H1 (cell line): Measurements from ENCODE around the gene LOX. TPM values are rescaled to one million over a fixed set of nuclear protein-coding genes. Genes with fewer than 3 reads are reported as not detected.

ENCODE experiments used
- CTCF ChIA-PET: fragments of 300-600 bp; sonication (Branson Sonifier 250); formaldehyde crosslinking; loops from one replicate; lab custom pipeline; 2021; ENCODE audit not compliant: partially characterized antibody; lab: Charles Lee
- POLR2A ChIA-PET: fragments of 300-600 bp; sonication (Branson Sonifier 250); formaldehyde crosslinking; loops from one replicate; lab custom pipeline; 2021; ENCODE audit warnings: inconsistent platforms; ENCODE audit not compliant: partially characterized antibody; lab: Charles Lee
- DNase-seq, 2 experiments: peaks; one replicate each; pipeline versions ENCODE4 v3.0.0 to v3.0.0-alpha.2; 2010 to 2022; ENCODE audit warnings: low spot score in 2 of 2, low read depth in 1 of 2, mixed read lengths in 1 of 2
- FAIRE-seq: peaks from 2 replicates; lab custom pipeline; 2011; peaks lifted over from hg19 to GRCh38; lab: Jason Lieb, UNC
- H2AFZ ChIP-seq: 2 replicates; pipeline ENCODE4 v1.8.1; 2012; ENCODE audit warnings: low read length, inconsistent platforms
- H2AK5ac ChIP-seq: 2 replicates; pipeline ENCODE4 v1.6.1; 2013; ENCODE audit warnings: low read depth, low read length
- H2BK120ac ChIP-seq: replicated peaks from 2 replicates; pipeline ENCODE3; 2013; ENCODE audit warnings: low read depth, low read length, inconsistent platforms
- H2BK12ac ChIP-seq: 2 replicates; pipeline ENCODE4 v1.6.1; 2013; ENCODE audit warnings: low read depth, low read length
- H2BK15ac ChIP-seq: 2 replicates; pipeline ENCODE4 v1.6.1; 2013; ENCODE audit warnings: low read length
- H2BK20ac ChIP-seq: 2 replicates; pipeline ENCODE4 v1.6.1; 2013; ENCODE audit warnings: low read length
- H2BK5ac ChIP-seq: 2 replicates; pipeline ENCODE4 v1.6.1; 2013; ENCODE audit warnings: low read depth, low read length
- H3K14ac ChIP-seq: 2 replicates; pipeline ENCODE4 v1.6.1; 2013; ENCODE audit warnings: inconsistent platforms; ENCODE audit not compliant: insufficient read length
- H3K18ac ChIP-seq: 2 replicates; pipeline ENCODE4 v1.6.1; 2013; ENCODE audit warnings: low read length; ENCODE audit errors: extremely low read depth
- H3K23ac ChIP-seq: 2 replicates; pipeline ENCODE4 v1.6.1; 2013; ENCODE audit warnings: inconsistent platforms; ENCODE audit not compliant: insufficient read length
- H3K23me2 ChIP-seq: 2 replicates; pipeline ENCODE4 v1.6.1; 2013; ENCODE audit warnings: low read depth, low read length
- H3K27ac ChIP-seq: 2 replicates; pipeline ENCODE4 v1.6.1; 2011; ENCODE audit warnings: low read depth, low read length, inconsistent platforms
- H3K27me3 ChIP-seq, 4 experiments: replicated peaks in 1 of 4; 1 replicate in 1 of 4; 2 replicates in 3 of 4; pipeline versions ENCODE4 v1.6.1 to v1.8.1; 2011 to 2013; ENCODE audit warnings: low read length in 3 of 4, mild to moderate bottlenecking in 3 of 4, inconsistent platforms in 2 of 4, mixed read lengths in 2 of 4, moderate library complexity in 1 of 4; ENCODE audit not compliant: control insufficient read depth in 3 of 4, insufficient read depth in 3 of 4; ENCODE audit errors: extremely low read depth in 1 of 4
- H3K36me3 ChIP-seq, 4 experiments: 2 replicates each; pipeline versions ENCODE4 v1.6.1 to v1.8.1; 2011 to 2013; ENCODE audit warnings: mild to moderate bottlenecking in 4 of 4, low read length in 3 of 4, moderate library complexity in 2 of 4, control low read depth in 1 of 4, inconsistent platforms in 1 of 4; ENCODE audit not compliant: insufficient read depth in 4 of 4, control insufficient read depth in 2 of 4
- H3K4ac ChIP-seq: replicated peaks from 2 replicates; pipeline ENCODE3; 2013; ENCODE audit warnings: low read length, low read depth, mixed read lengths, inconsistent platforms; ENCODE audit not compliant: insufficient read length
- H3K4me1 ChIP-seq, 4 experiments: replicated peaks in 1 of 4; 1 replicate in 1 of 4; 2 replicates in 3 of 4; pipeline versions ENCODE4 v1.6.1 to v1.8.1; 2011 to 2013; ENCODE audit warnings: low read length in 3 of 4, inconsistent platforms in 2 of 4, mixed read lengths in 1 of 4; ENCODE audit not compliant: insufficient read depth in 4 of 4, control insufficient read depth in 3 of 4
- H3K4me2 ChIP-seq, 2 experiments: 2 replicates each; pipeline versions ENCODE4 v1.6.1 to v1.8.1; 2011 to 2013; ENCODE audit warnings: low read depth in 2 of 2, low read length in 2 of 2, control low read depth in 1 of 2, inconsistent platforms in 1 of 2, mild to moderate bottlenecking in 1 of 2; ENCODE audit not compliant: insufficient read depth in 1 of 2
- H3K4me3 ChIP-seq, 4 experiments: fragments of 200-600, 300-600 bp in 1 of 4; sonication (generic), shearing (Covaris generic), sonication (Bioruptor Twin) in 1 of 4; 2 replicates each; pipeline versions ENCODE4 v1.5.1 to v1.8.1; 2011 to 2016; ENCODE audit warnings: low read length in 4 of 4, low read depth in 3 of 4, control low read depth in 2 of 4, inconsistent platforms in 2 of 4, mild to moderate bottlenecking in 2 of 4, mixed read lengths in 1 of 4, moderate library complexity in 1 of 4; ENCODE audit not compliant: insufficient read depth in 2 of 4; ENCODE audit errors: extremely low read depth in 1 of 4
- H3K56ac ChIP-seq: replicated peaks from 2 replicates; pipeline ENCODE3; 2013; ENCODE audit warnings: low read depth, mild to moderate bottlenecking, mixed read lengths, low read length, inconsistent platforms; ENCODE audit not compliant: insufficient read length
- H3K79me1 ChIP-seq: 2 replicates; pipeline ENCODE4 v1.6.1; 2013; ENCODE audit warnings: low read depth, low read length, control low read depth
- H3K79me2 ChIP-seq, 2 experiments: 2 replicates each; pipeline versions ENCODE4 v1.6.1 to v1.8.1; 2012 to 2013; ENCODE audit warnings: low read length in 2 of 2, mild to moderate bottlenecking in 2 of 2, inconsistent platforms in 1 of 2; ENCODE audit not compliant: insufficient read depth in 2 of 2, control insufficient read depth in 1 of 2
- H3K9ac ChIP-seq, 4 experiments: replicated peaks in 1 of 4; 1 replicate in 1 of 4; 2 replicates in 3 of 4; pipeline versions ENCODE4 v1.6.1 to v1.8.1; 2011 to 2013; ENCODE audit warnings: low read depth in 3 of 4, low read length in 3 of 4, control low read depth in 2 of 4, mild to moderate bottlenecking in 2 of 4, moderate library complexity in 2 of 4, inconsistent platforms in 1 of 4; ENCODE audit errors: extremely low read depth in 1 of 4
- H3K9me3 ChIP-seq, 2 experiments: 2 replicates each; pipeline versions ENCODE4 v1.6.1 to v1.8.1; 2012 to 2013; ENCODE audit warnings: mild to moderate bottlenecking in 2 of 2, moderate library complexity in 2 of 2, control low read depth in 1 of 2, inconsistent platforms in 1 of 2, low read depth in 1 of 2, low read length in 1 of 2, mixed read lengths in 1 of 2; ENCODE audit not compliant: insufficient read depth in 2 of 2
- H4K20me1 ChIP-seq, 2 experiments: replicated peaks in 1 of 2; 2 replicates each; pipeline versions ENCODE3 to v1.8.1; 2011 to 2013; ENCODE audit warnings: inconsistent platforms in 2 of 2, low read length in 2 of 2, mild to moderate bottlenecking in 1 of 2; ENCODE audit not compliant: insufficient read depth in 2 of 2, control insufficient read depth in 1 of 2
- H4K5ac ChIP-seq: 2 replicates; pipeline ENCODE4 v1.6.1; 2013; ENCODE audit warnings: low read length, low read depth, mixed read lengths, inconsistent platforms; ENCODE audit not compliant: insufficient read length
- H4K8ac ChIP-seq: 2 replicates; pipeline ENCODE4 v1.8.0; 2013; ENCODE audit warnings: mild to moderate bottlenecking, moderate library complexity, low read length, inconsistent platforms; ENCODE audit not compliant: insufficient read depth; ENCODE audit errors: extremely low read depth
- H4K91ac ChIP-seq: replicated peaks from 2 replicates; pipeline ENCODE3; 2013; ENCODE audit warnings: low read length, mixed read lengths, inconsistent platforms; ENCODE audit not compliant: insufficient read length
- CHD2 ChIP-seq: IDR thresholded peaks from 2 replicates; pipeline ENCODE4 v1.6.1; 2012; ENCODE audit warnings: low read length, improper control_type of control experiment
- HDAC6 ChIP-seq: IDR thresholded peaks from one replicate; pipeline ENCODE4 v1.7.1; 2012; ENCODE audit warnings: low read depth, mild to moderate bottlenecking, inconsistent platforms, low read length, moderate library complexity
- WGBS, 2 experiments: shearing (Covaris generic) in 1 of 2; methylation state at CpG; one replicate each; pipeline versions ENCODE4 v1.1.6 to v1.1.7; 2013 to 2015; ENCODE audit warnings: low lambda C conversion rate in 2 of 2, mixed read lengths in 2 of 2, inconsistent platforms in 1 of 2, low coverage in 1 of 2, missing lambda C conversion rate in 1 of 2; ENCODE audit not compliant: insufficient replicate concordance in 2 of 2, insufficient coverage in 1 of 2, insufficient read length in 1 of 2; ENCODE audit errors: extremely low coverage in 1 of 2, missing lambda C conversion rate in 1 of 2; 5-methylcytosine and 5-hydroxymethylcytosine counted together
- polyA plus RNA-seq, 7 experiments: library from polyadenylated mRNA; depleted of rRNA in 3 of 7; stranded (reverse) in 5 of 7; unstranded in 2 of 7; fragments of >200 nt in 5 of 7; fragments of 200-250 nt in 2 of 7; gene quantifications; 1 replicate in 5 of 7; 2 replicates in 1 of 7; 4 replicates in 1 of 7; pipeline versions ENCODE4 v1.2.1 to v1.2.3, GENCODE V29; 2011 to 2013; ENCODE audit warnings: missing spikeins in 2 of 7, mixed read lengths in 2 of 7
- total RNA-seq: library from RNA; stranded (reverse); fragmentation: NEBNext Ultra II Directional; extraction: Animal tissue kit (Norgen Biotek cat#: 25700); gene quantifications from 2 replicates; pipeline ENCODE4 v1.2.1, GENCODE V29; 2021
- TF ChIP-seq, protein P1 (sequence below): IDR thresholded peaks from 2 replicates; pipeline ENCODE4 v1.6.1; 2011; ENCODE audit warnings: low read depth, mild to moderate bottlenecking, low read length; ENCODE audit not compliant: insufficient read depth

The LOX gene
- total and polyA plus RNA-seq, 2 of the 8 experiments (the other 6 are each of a cell fraction or from before 2014, with no cell fraction given) = 1.1 to 2.2 TPM

DNA sequence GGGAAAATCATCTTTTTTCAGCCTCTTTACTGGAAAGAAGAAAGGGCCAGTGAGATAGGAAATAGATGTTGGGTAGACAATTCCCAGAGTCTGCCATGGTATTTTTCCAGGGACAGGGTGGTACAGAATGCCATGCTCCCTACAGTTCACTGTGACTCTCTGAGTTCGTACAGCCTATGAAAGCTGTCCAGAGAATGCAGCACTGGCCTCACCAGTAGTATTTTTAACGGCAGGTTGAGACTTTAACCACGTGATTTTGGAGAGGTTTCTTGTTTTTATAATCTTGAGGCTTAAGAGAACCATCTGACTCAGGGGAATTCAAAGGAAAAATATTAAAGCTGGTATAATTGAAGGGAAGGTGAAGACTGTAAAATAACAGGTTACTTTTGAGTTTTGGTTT, 41.1 kb upstream of the LOX start:
- Histone ChIP-seq H2BK12ac (no peak overlapping the region), H3K4me1 (peaks cover 2 to 14% (median 8%) of the 10 kb centered on the region in 4 experiments; a peak in 6 of 7 replicates), H2AK5ac (no peak overlapping the region), H4K8ac (no peak overlapping the region), H2BK5ac (no peak overlapping the region), H3K79me2 (no peaks in the 10 kb centered on the region), H3K23ac (no peak overlapping the region), H3K18ac (no peak overlapping the region), H3K9ac (no peak overlapping the region), H3K23me2 (no peaks in the 10 kb centered on the region), H4K5ac (no peak overlapping the region), H3K4me3 (no peak overlapping the region), H3K27ac (no peak overlapping the region), H4K91ac (no peak overlapping the region), H2AFZ (no peak overlapping the region), H3K27me3 (no peaks in the 10 kb centered on the region), H3K4me2 (no peak overlapping the region), H3K56ac (no peak overlapping the region), H2BK20ac (no peak overlapping the region), H2BK15ac (no peak overlapping the region), H4K20me1 (no peaks in the 10 kb centered on the region), H3K9me3 (no peaks in the 10 kb centered on the region), H2BK120ac (no peak overlapping the region), H3K79me1 (no peaks in the 10 kb centered on the region), H3K4ac (no peak overlapping the region), H3K36me3 (no peaks in the 10 kb centered on the region), H3K14ac (no peak overlapping the region)
- 97% methylated on average over 3 of the region's 3 CpGs; no CpG with 5 or more reads in 1 of the 2 experiments for WGBS, 2 experiments
- no peak for TF ChIP-seq CHD2
- TF ChIP-seq, protein P1, sequence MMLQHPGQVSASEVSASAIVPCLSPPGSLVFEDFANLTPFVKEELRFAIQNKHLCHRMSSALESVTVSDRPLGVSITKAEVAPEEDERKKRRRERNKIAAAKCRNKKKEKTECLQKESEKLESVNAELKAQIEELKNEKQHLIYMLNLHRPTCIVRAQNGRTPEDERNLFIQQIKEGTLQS = no peak
- TF ChIP-seq HDAC6 = no peak
- ChIA-PET CTCF (interaction anchor here (0.6 kb wide), 1 partner anchor 25 kb away, joined by 3 read pairs; no protein-coding TSS in a partner anchor), POLR2A (no interaction called here)
- FAIRE-seq (no peak), DNase-seq (no peak)
